Erythroblast (primary cell): Measurements from ENCODE around the gene ADSS2.
A peak's percentile ranks its signal among the peaks of the same experiment; 100 is the strongest.
"Not testable (repeated sequence)": the region's sequence is repeated elsewhere in the genome, so short reads cannot be mapped to it uniquely, and the experiment has no call there.

ENCODE experiments used
- DNase-seq, 2 experiments: peaks; one replicate each; lab custom pipeline; 2025; lab: John Stamatoyannopoulos, UW
- GATA1 ChIP-seq: IDR thresholded peaks from 2 replicates; pipeline ENCODE4 v1.6.1; 2011; ENCODE audit warnings: low read depth, mild to moderate bottlenecking, control low read depth, low read length, moderate library complexity
- POLR2A ChIP-seq: IDR thresholded peaks from 2 replicates; pipeline ENCODE4 v1.6.1; 2011; ENCODE audit warnings: mild to moderate bottlenecking, low read length

Gene ADSS2

DNA sequence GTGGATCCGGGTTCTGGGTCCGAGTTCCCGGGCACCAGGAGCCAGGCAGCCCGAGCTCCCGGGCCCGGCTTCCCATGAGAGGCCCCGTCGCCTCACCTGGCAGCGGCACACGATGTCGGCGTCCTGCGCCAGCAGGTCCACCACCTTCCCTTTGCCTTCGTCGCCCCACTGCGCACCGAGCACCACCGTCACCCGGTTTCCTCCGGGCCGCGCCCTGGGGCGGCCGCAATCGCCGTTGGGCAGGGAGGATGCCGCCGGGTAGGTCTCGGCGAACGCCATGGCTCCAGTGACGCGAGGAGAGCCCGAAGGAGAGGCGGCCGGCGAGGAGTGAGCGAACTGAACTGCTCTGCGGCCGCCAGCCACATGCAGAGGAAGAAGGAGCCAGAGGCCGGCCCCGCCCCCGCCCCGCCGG, at the start of gene ADSS2:
TSS of gene ADSS2 (minus strand) at position 371 of the 412 bp plus-strand sequence. CDS start at position 279, 92 bp downstream.
- no peak for DNase-seq
- TF ChIP-seq GATA1 (no peak), POLR2A (peak; percentile 74)

DNA sequence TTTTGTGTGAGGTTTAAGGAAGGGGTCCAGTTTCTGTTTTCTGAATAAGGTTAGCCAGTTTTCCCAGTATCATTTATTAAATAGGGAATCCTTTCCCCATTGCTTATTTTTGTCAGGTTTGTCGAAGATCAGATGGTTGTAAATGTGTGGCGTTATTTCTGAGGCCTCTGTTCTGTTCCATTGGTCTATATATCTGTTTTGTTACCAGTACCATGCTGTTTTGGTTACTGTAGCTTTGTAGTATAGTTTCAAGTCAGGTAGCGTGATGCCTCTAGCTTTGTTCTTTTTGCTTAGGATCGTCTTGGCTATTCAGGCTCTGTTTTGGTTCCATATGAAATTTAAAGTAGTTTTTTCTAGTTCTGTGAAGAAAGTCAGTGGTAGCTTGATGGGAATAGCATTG, 48.8 kb upstream of the ADSS2 start:
- not testable (repeated sequence) for DNase-seq

DNA sequence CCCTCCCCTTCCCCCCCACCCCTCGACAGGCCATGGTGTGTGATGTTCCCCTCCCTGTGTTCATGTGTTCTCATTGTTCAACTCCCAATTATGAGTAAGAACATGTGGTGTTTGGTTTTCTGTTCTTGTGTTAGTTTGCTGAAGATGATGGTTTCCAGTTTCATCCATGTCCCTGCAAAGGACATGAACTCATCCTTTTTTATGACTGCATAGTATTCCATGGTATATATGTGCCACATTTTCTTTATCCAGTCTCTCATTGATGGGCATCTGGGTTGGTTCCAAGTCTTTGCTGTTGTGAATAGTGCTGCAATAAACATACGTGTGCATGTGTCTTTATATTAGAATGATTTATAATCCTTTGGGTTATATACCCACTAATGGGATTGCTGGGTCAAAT, 47.8 kb upstream of the ADSS2 start:
- not testable (repeated sequence) for DNase-seq

DNA sequence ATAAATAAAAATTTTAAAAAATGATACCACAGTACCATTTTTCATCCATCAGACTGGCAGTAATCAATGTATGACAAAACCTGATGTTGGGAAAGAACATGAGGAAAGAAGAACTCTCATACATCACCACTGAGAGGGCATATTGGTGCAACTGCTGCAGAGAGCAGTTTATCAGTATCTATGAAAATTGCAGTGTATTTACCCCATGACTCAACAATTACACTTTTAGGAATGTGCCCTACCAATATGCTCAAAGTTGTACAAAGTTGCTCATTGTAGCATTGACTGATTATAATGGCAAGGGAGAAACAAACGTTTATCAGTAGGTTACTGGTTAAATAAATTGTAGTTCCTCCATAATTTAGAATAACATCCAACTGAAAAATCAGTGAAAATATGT, 46.1 kb upstream of the ADSS2 start:
- TF ChIP-seq GATA1: no peak
- no peak for TF ChIP-seq POLR2A
- no peak for DNase-seq

DNA sequence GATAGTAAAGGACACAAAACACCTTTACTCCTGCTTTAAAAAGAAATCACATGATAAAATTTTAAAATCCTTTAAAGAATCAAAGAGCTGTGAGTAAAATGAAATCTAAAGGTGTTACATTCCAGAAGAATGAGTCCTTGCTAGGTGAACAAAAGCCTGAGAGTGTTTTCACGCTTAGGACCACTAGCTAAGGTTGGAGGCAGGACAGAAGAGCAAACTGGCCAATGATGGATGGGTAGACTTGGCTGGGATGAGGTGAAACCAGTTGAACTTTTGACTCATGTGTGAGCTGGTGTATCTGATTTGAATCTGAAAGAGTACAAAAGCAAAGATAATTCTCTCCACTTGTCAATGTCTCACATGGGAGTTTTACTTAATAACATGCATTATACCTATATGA, 44.5 kb upstream of the ADSS2 start:
- DNase-seq: no peak
- TF ChIP-seq POLR2A: no peak
- TF ChIP-seq GATA1: no peak

DNA sequence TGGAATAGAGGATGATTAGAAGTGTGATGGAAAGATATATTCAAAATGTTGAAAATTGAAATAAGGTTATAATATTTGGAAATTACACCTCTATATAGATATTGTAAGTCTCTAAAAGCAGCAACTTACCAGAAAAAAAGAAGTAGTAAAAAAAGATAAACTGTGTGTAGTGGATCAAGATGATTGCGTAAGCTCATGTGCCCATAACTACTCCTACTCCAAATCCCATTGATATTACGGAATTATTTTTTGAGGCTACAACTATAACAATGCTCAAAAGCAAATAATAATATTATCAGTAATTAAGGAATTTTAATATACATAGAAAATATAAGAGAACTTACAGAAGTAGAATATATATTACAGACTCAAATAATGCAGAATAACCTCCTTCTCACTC, 42.9 kb upstream of the ADSS2 start:
- no peak for TF ChIP-seq GATA1
- no peak for TF ChIP-seq POLR2A
- no peak for DNase-seq

DNA sequence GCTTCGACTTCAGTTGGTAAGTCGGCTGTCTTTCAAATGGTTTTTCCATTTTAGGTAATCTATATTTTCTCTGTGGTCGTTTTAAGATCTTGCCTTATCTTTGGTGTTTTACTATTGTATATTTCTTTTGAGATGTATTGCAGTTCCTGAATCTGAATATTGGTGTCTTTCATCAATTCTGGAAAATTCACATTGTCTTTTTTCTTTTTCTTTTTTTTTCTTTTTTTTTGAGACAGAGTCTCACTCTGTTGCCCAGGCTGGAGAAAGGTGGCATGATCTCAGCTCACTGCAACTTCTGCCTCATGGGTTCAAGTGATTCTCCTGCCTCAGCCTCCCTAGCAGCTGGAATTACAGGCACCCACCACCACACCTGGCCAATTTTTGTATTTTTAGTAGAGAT, 33.3 kb upstream of the ADSS2 start:
- DNase-seq: not testable (repeated sequence)

DNA sequence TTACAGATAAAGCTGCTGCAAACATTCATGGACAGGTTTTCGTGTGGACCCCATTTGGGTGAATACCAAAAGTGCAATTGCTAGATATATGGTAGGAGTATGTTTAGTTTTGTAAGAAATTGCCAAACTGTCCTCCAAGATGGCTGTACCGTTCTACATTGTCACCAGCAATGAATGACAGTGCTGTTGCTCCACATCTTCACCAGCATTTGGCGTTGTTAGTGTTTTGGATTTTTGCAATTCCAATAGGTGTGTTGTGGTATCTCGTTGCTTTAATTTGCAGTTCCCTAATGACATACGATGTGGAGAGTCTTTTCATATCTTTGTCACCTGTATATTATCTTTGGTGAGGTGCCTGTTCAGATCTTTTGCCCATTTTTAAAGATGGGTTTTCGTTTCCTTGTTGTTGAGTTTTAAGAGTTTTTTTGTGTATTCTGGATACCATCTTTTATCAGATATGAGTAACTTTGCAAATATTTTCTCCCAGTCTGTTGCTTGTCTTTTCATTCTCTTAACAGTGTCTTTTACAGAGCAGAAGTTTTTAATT, 21.4 kb upstream of the ADSS2 start:
- TF ChIP-seq POLR2A: no peak
- no peak for TF ChIP-seq GATA1
- no peak for DNase-seq

DNA sequence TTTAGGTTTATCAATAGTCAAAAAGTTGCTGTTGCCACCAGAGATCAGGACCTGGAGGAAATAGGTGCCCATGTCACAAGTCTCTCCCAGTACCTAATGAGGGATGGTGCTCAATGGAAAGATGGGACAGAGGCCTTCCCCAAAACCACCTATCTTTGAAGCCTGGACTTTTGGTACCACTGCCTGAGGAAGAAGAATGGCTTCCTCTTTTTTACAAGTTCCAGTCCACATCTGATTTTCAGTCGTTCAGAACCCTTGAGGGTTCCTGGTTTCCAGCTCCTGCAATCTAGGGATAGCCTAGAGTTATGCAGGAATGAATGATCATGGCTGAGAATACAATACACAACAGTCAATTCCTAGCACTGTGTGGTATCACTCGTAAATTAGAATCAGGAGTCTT, 15.0 kb upstream of the ADSS2 start:
- no peak for DNase-seq

DNA sequence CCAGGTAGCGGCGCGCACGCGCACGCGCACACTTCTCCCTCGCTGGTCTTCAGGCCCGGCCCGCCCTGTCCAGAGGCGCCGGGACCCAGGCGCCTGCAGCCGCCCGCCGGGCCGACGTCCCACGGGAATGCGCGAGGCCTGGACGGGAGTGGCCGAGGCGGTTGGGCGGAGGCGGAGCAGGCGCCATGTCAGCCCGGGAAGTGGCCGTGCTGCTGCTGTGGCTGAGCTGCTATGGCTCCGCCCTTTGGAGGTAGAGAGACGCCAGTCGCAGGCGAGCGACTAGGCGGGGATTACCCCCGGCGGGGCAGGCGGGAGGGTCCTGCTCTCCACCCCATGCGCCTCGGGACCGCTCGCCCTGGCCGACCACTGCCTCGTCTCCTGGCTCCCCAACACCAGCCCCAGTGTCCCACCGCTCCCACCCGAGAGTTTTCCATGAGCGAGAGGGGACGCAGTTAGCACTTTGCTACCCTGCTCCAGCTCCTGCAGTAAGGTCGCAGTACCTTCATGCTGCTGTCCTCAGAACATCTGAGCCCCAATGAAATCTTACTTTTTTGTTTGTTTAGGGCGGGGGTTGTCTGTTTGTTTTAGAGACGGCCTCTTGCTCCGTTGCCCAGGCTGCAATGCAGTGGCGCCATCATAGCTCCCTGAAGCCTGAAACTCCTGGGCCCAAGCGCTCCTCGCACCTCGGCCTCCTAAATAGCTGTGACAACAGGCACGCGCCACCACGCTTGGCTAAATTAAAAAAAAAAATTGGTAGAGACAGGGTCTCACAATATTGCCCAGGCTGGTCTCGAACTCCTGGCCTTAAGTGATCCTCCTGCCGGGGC, 9.7 kb upstream of the ADSS2 start, which contains the start of gene CATSPERE:
TSS of gene CATSPERE (plus strand) at position 29 of the 827 bp plus-strand sequence. CDS start at position 186, 157 bp downstream.
- no peak for TF ChIP-seq GATA1
- peak; percentile 66 for TF ChIP-seq POLR2A
- DNase-seq: peak; percentile 77 to 81

More for the DNA sequence above, 15.0 kb upstream of the ADSS2 start:
- no peak for TF ChIP-seq POLR2A
- TF ChIP-seq GATA1: no peak

DNA sequence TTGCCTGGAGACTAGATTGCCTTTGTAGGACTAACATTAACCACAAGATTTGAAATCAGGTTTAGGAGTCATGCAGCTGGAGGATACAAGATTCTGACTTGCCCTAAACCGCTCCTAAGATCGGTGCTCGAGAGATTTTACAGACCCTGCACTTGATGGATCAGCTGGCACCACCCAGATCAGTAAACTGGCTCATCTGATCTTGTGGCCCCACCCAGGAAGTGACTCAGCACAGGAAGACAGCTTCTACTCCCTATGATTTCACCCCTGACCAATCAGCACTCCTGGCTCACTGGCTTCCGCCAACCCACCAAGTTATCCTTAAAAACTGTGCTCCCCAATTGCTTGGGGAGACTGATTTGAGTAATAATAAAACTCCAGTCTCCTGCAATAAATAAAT, 8.5 kb upstream of the ADSS2 start:
- no peak for TF ChIP-seq POLR2A
- no peak for TF ChIP-seq GATA1
- peak; percentile 62 to 78 for DNase-seq

DNA sequence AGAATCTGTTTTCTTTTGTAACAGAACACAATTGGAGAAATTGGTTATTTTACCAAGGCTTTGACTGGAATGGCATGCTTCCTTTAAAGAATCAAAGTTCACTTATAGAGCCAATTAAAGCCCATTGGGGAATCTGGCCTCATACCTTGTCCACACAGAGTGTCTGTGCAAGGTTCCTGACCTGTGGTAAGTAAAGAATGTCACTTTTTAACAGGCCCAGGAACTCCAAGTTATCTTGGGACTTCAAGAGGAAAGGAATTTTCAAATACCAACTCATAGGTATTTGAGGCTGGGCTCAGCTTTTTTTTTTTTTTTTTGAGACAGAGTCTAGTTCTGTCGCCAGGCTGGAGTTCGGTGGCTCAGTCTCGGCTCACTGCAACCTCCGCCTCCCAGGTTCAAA, 7.1 kb upstream of the ADSS2 start:
- no peak for DNase-seq
- TF ChIP-seq GATA1 (no peak), POLR2A (no peak)

DNA sequence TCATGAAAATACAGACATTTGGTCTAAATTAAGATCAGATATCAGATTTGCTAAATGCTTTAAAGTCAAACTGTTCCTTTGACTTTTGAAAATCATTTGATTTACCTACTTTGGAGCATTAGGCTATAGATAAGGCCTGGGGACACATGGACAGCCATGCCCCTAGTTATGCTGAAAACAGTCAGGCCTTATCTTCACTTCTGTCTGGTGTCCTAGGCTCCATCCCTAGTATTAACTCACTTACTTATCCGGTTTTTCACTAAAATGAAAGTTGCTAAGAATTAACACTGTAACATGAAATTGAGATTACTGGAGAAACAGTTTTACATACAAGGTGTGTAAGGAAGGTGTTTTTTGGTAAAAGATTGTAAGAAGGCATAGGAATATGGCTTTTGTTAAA, 4.9 kb upstream of the ADSS2 start:
- DNase-seq: peak; percentile 8 to 43
- TF ChIP-seq GATA1 (no peak), POLR2A (no peak)

DNA sequence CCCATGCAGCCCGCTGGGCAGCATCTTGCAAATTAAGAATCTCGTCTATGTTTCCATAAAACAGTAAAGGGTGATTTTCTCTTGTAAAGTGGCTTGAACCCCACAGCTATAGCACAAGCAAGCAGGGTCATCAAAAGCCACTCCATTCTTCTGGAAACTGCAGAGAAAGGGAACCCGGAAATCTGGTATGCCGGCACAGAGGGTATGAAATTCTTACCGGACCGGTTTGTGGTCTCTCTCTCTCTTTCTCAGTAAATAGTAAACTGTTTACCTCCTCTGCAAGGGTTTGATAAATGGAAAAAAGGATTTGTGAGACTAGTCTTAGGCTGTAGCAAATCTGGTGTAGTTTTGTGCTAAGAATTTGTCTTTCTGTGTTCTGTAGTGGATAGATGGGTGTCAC, 2.7 kb upstream of the ADSS2 start:
- no peak for DNase-seq
- TF ChIP-seq POLR2A (no peak), GATA1 (no peak)

DNA sequence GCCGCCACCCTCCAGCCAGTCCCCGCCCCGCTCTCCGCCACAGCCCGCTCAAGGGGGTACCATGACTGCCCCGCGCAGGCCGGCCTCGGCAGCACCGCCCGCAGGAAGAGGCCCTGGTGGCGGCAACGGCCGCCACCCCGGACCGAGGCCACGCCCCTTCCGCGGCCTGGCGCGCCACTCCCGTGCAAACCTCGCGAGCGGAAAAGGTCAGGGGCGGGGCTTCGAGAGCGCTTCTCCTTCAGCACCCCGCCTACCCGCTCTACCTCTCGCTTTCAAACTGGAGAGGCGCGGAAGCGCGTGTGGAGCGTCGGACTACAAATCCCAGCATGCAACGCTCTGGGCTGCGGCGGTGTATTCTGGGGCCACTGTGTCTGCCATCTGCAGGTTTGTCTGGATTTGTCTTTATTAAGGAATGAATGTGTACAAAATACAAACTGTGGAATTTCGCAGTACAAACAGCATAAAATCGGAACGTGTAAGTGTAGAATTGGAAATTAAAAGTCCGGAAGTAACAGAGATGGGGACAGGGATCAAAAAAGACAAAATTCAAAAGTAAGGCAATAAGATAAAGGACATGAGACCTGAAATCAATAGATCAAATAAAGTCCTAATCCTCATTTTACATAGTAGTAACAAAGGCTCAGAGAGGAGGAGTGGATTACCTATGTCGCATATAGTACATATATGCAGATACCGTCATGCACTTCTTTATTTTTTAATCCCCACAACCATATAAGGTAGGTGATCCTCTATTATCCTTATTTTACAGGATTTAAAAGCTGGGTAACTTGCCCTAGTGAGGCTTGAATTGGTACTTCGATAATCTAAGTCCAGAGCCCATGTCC, 464 bp upstream of the ADSS2 start:
- DNase-seq: peak; percentile 99
- TF ChIP-seq GATA1: no peak
- no peak for TF ChIP-seq POLR2A
